ENCODE data around the gene TTC13. TPM values are rescaled to one million over a fixed set of nuclear protein-coding genes. Genes with fewer than 3 reads are reported as not detected.
"Not testable (repeated sequence)": the region's sequence is repeated elsewhere in the genome, so short reads cannot be mapped to it uniquely, and the experiment has no call there.

TTC13 gene
- total RNA-seq, 4 donors from 2014 or later, result 16.0 to 36.0 (median 22.7) TPM

DNA sequence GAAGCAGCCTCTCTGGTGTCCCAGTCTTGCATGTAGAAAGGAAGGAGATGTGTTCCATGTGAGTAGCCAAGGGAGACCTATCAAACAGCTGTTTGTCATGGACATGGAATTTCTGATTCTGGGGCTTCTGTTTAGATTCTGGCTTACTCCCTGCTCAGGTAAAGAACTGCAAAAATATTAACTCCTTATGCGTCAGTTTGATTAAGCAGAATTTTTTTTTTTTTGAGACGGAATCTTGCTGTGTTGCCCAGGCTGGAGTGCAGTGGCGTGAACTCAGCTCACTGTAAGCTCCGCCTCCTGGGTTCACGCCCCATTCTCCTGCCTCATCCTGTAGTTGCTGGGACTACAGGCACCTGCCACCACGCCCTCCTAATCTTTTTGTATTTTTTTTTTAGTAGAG, 7.0 kb upstream of the TTC13 start:
- ATAC-seq (no peak), DNase-seq (no peak)
- H3K36me3 ChIP-seq, result peaks cover 2 to 10% of the 10 kb centered on the region in 2 donors
- H3K4me3 ChIP-seq, result no peak overlapping the region
- no peaks in the 10 kb centered on the region for H3K9me3 ChIP-seq
- H3K4me1 ChIP-seq, result peaks cover 0 to 1% of the 10 kb centered on the region in 2 donors
- no peaks in the 10 kb centered on the region for H3K27me3 ChIP-seq
- intact Hi-C loops (cut with DNase I; ENCODE audit: low total_unique reads), result no loop called here
- TF ChIP-seq POLR2A (IDR thresholded peaks at IDR 0.05), result no peak
- TF ChIP-seq, protein P1, sequence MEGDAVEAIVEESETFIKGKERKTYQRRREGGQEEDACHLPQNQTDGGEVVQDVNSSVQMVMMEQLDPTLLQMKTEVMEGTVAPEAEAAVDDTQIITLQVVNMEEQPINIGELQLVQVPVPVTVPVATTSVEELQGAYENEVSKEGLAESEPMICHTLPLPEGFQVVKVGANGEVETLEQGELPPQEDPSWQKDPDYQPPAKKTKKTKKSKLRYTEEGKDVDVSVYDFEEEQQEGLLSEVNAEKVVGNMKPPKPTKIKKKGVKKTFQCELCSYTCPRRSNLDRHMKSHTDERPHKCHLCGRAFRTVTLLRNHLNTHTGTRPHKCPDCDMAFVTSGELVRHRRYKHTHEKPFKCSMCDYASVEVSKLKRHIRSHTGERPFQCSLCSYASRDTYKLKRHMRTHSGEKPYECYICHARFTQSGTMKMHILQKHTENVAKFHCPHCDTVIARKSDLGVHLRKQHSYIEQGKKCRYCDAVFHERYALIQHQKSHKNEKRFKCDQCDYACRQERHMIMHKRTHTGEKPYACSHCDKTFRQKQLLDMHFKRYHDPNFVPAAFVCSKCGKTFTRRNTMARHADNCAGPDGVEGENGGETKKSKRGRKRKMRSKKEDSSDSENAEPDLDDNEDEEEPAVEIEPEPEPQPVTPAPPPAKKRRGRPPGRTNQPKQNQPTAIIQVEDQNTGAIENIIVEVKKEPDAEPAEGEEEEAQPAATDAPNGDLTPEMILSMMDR (IDR thresholded peaks at IDR 0.05 in 4 of 5, conservative IDR thresholded peaks at IDR 0.05 in 1 of 5), result no peak
- no peak overlapping the region for H3K27ac ChIP-seq
- in situ Hi-C loops (cut with MboI; ENCODE audit: low sequenced_read_pairs in 4 of 4), result loop anchor here in 2 of 4 donors (25.0 kb wide), 2 partner anchors 227 to 627 kb away; no protein-coding TSS in a partner anchor

DNA sequence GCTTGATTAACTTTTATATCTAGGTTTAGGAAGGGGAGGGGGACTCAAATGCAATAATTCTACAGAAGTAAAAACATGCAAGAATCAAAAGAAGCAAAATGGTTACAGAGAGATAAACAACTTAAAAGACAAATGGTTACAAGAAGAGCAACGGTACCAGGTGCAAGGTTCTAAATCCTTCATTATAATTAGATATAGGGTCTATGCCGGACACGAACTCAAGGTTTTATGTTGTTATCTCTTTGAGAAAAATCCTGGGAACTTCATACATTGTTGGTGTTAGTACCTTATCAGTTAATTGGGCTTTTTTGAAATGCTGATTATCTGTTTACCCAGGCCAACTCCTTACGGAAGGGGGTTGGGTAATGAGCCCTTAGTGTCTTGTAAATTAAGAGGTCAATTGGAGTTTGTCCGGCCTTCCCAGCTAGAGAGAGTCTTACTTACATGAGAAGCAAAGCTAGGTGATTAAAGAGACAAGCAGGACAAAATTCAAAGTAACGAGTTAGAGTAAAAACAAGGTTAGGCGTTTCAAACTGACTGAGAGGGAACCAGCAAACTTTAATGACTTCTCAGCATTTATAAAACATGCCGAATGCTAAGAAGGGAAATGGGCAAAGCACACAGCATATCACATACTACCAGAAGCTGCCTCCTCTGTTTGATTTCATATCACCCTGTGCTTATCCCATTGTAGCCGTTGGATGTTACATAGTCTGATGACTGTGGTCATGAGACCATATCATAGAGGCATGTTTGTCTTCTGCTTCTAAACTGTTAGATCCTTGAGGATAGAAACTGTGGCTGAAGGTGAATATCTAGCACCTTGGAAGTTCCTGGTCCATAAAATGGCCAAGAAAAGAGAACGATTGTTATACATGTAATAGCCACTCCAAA, 6.2 kb upstream of the TTC13 start:
- H3K4me3 ChIP-seq; intact Hi-C loops (cut with DNase I; ENCODE audit: low total_unique reads); H3K36me3 ChIP-seq; ATAC-seq; H3K4me1 ChIP-seq; H3K9me3 ChIP-seq; DNase-seq; H3K27me3 ChIP-seq; H3K27ac ChIP-seq: not testable (repeated sequence)
- in situ Hi-C loops (cut with MboI; ENCODE audit: low sequenced_read_pairs in 4 of 4), result loop anchor here in 2 of 4 donors (25.0 kb wide), 2 partner anchors 227 to 627 kb away; no protein-coding TSS in a partner anchor

DNA sequence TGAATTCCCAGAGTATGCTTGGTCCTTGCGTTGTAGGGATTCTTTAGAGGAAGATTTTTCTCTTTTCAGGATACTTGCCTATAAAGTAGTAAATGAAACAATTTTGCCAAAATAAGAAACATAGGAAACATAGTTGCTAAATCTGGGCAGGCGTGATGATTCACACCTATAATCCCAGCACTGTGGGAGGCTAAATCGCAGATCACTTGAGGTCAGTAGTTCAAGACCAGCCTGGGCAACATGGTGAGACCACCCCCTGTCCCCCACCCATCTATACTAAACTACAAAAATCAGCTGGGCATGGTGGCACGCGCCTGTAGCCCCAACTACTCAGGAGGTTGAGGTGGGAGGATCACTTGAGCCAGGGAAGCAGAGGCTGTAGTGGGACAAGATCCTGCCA, 5.2 kb upstream of the TTC13 start:
- intact Hi-C loops (cut with DNase I; ENCODE audit: low total_unique reads) (no loop called here), in situ Hi-C loops (cut with MboI; ENCODE audit: low sequenced_read_pairs in 4 of 4) (loop anchor here in 2 of 4 donors (25.0 kb wide), 2 partner anchors 228 to 628 kb away; no protein-coding TSS in a partner anchor)
- TF ChIP-seq POLR2A (IDR thresholded peaks at IDR 0.05), result no peak
- TF ChIP-seq, protein P1 (IDR thresholded peaks at IDR 0.05 in 4 of 5, conservative IDR thresholded peaks at IDR 0.05 in 1 of 5), result no peak
- no peak for DNase-seq
- no peaks in the 10 kb centered on the region for H3K9me3 ChIP-seq
- ATAC-seq, result no peak
- H3K27me3 ChIP-seq, result no peaks in the 10 kb centered on the region
- H3K4me1 ChIP-seq, result peaks cover 10 to 14% of the 10 kb centered on the region in 2 donors
- no peak overlapping the region for H3K27ac ChIP-seq
- H3K36me3 ChIP-seq, result no peaks in the 10 kb centered on the region
- no peak overlapping the region for H3K4me3 ChIP-seq

DNA sequence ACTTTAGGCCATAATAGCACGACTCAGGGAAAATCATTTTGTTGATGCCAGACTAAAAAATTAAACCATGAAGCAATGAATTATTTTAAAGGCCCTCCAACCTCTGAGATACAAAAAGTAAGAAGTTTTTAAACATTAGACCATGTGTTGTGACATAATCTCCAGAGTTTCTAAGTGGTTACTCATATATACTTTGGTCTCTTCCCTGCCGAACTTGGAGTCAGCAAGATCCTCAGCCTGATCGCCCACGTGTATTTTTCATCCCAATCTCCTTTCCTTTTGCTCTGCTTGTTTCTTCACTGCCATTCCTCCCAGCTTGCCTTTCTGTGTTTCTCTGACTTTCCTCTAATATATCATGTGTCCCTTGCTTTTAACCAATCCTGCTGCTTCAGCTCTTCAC, 4.0 kb upstream of the TTC13 start:
- TF ChIP-seq, protein P1 (IDR thresholded peaks at IDR 0.05 in 4 of 5, conservative IDR thresholded peaks at IDR 0.05 in 1 of 5), result no peak
- no peak for DNase-seq
- Histone ChIP-seq H3K27ac (no peak overlapping the region), H3K27me3 (no peaks in the 10 kb centered on the region), H3K4me3 (no peak overlapping the region), H3K4me1 (peaks cover 11 to 17% of the 10 kb centered on the region in 2 donors), H3K36me3 (no peaks in the 10 kb centered on the region), H3K9me3 (no peaks in the 10 kb centered on the region)
- no peak for ATAC-seq
- intact Hi-C loops (cut with DNase I; ENCODE audit: low total_unique reads), result no loop called here
- in situ Hi-C loops (cut with MboI; ENCODE audit: low sequenced_read_pairs in 4 of 4), result loop anchor here in 2 of 4 donors (25.0 kb wide), 2 partner anchors 230 to 630 kb away; no protein-coding TSS in a partner anchor

DNA sequence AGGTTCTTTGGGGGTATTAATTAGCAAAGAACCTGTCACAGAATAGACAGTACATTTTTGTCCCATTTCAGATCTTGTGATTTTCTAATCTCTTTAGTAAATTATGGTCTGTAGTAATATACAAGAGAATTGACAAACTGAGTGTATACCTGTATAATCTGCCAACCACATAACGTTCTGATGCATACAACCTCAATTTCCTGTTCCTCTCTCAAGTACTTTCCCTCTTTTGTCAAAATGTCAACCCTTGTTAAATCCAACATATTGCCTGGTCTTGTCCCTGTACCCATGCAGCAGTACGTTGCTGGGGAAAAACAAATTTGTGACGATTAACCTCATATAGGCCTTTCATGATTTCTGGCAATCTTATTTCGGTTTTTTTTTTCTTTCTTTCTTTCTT, 1.3 kb upstream of the TTC13 start:
- peaks cover 17 to 24% of the 10 kb centered on the region in 2 donors for H3K4me1 ChIP-seq
- intact Hi-C loops (cut with DNase I; ENCODE audit: low total_unique reads) (loop anchor here (2.0 to 5.0 kb wide), 4 partner anchors 113 to 337 kb away; partner anchors contain the start of gene COG2), in situ Hi-C loops (cut with MboI; ENCODE audit: low sequenced_read_pairs in 4 of 4) (loop anchor here in 2 of 4 donors (25.0 kb wide), 2 partner anchors 232 to 632 kb away; no protein-coding TSS in a partner anchor)
- DNase-seq (no peak), ATAC-seq (no peak)
- no peak overlapping the region for H3K27ac ChIP-seq
- no peaks in the 10 kb centered on the region for H3K9me3 ChIP-seq
- no peaks in the 10 kb centered on the region for H3K36me3 ChIP-seq
- TF ChIP-seq, protein P1 (IDR thresholded peaks at IDR 0.05 in 4 of 5, conservative IDR thresholded peaks at IDR 0.05 in 1 of 5), result no peak
- no peak for TF ChIP-seq POLR2A (IDR thresholded peaks at IDR 0.05)
- H3K27me3 ChIP-seq, result no peaks in the 10 kb centered on the region
- H3K4me3 ChIP-seq, result peak overlapping the region in 3 of 4 donors; percentile 84 to 96 (median 88)
